Right atrium auricular region (tissue), 2 donors: ENCODE results near the gene CAMTA2. TPM values are rescaled to one million over a fixed set of nuclear protein-coding genes. Genes with fewer than 3 reads are reported as not detected.

Experiments
- DNase-seq: peaks from one replicate; pipeline ENCODE4 v3.0.0-alpha.2; 2019; ENCODE audit warnings: low spot score
- H3K27ac ChIP-seq, 2 donors: fragments of 200-600 bp; sonication (generic); 1 replicate in 1 of 2; 2 replicates in 1 of 2; pipeline ENCODE4 v1.5.1; 2016 to 2019
- H3K27me3 ChIP-seq, 2 donors: fragments of 200-600 bp; sonication (generic); one replicate each; pipeline versions ENCODE4 v1.5.1 to v1.6.0; 2017 to 2019
- H3K36me3 ChIP-seq: fragments of 200-600 bp; sonication (generic); one replicate; pipeline ENCODE4 v1.5.1; 2016
- H3K4me1 ChIP-seq, 2 donors: fragments of 200-600 bp; sonication (generic); one replicate each; pipeline versions ENCODE4 v1.5.1 to v1.6.0; 2017 to 2019
- H3K4me3 ChIP-seq, 2 donors: fragments of 200-600 bp; sonication (generic); 1 replicate in 1 of 2; 2 replicates in 1 of 2; pipeline ENCODE4 v1.5.1; 2017 to 2019; ENCODE audit warnings: mild to moderate bottlenecking in 1 of 2, moderate library complexity in 1 of 2
- H3K9me3 ChIP-seq, 2 donors: fragments of 200-600 bp; sonication (generic); one replicate each; pipeline ENCODE4 v1.5.1; 2019
- total RNA-seq, 2 donors: library from RNA; depleted of rRNA; stranded (reverse); fragments of >200 nt; gene quantifications; one replicate each; pipeline ENCODE4 v1.1.0, GENCODE V29; 2016
- TF ChIP-seq, protein P1 (sequence below), 2 donors: fragments of 200-600 bp; sonication (generic); IDR thresholded peaks; one replicate each; pipeline ENCODE4 v1.5.1; 2019; ENCODE audit warnings: antibody characterized with exemption in 2 of 2

CAMTA2 gene
- total RNA-seq, 2 donors from 2014 or later = 20.3 to 24.7 TPM

DNA sequence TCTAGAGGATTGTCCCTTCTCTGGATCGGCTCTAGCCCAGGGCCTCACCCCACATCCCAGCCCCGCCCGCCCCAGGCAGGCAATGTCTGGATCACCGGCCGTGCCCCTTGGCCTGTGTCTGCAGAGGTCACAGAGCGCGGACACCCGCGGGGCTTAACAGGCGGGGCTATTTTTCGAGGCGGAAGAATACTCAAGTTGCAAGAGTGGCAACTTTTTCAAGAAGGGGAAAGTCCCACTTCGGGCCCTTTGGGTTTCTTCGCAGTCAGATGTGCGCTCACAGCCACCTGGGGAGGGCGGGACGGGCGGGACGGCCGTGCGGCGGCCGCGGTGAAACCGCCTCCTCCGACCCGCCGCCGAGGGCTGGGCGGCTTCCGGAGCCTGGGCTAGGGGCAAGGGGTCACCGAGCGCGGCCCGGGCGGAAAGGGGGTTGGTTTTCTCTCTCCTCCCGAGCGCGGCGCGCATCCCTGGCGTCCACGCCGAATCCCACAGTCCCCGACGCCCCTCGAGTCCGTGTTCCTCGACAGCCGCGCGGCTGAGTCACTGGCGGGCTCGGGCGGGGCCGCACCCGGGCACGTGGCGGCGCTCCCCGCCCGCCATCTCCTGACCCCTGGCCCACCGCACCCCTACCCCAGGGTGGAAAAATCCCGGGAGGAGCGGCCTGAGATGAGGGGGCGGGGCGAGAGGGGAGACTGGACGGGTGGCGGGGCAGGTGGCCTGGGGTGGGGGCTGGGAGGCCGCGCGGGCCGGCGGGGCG is 38.0 kb downstream of the CAMTA2 start:
- H3K4me1 ChIP-seq = peaks cover 0 to 58% of the 10 kb centered on the region in 2 donors
- TF ChIP-seq, protein P1, sequence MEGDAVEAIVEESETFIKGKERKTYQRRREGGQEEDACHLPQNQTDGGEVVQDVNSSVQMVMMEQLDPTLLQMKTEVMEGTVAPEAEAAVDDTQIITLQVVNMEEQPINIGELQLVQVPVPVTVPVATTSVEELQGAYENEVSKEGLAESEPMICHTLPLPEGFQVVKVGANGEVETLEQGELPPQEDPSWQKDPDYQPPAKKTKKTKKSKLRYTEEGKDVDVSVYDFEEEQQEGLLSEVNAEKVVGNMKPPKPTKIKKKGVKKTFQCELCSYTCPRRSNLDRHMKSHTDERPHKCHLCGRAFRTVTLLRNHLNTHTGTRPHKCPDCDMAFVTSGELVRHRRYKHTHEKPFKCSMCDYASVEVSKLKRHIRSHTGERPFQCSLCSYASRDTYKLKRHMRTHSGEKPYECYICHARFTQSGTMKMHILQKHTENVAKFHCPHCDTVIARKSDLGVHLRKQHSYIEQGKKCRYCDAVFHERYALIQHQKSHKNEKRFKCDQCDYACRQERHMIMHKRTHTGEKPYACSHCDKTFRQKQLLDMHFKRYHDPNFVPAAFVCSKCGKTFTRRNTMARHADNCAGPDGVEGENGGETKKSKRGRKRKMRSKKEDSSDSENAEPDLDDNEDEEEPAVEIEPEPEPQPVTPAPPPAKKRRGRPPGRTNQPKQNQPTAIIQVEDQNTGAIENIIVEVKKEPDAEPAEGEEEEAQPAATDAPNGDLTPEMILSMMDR (IDR thresholded peaks at IDR 0.05) = no peak

DNA sequence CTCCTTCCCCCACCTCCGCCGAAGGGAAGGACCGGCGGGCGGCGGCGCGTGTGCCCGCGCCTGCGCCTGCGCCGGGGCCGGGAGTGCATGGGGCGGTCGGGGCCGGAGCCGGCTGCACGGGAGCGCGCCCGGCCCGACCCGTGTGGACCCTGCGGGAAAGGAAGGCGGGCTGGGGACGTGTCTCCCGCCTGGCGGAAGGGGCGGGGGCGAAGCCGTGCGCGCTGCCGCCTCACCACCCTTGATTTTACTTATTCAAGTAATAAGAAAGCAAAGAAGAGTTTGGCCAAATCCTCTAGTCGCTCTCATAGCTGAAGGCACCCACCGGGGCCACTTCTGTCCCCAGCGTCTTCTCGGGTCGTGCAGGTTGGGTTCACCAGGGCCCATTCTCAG is 38.5 kb downstream of the CAMTA2 start:
- Histone ChIP-seq H3K9me3 (no peaks in the 10 kb centered on the region), H3K36me3 (peaks cover 19% of the 10 kb centered on the region), H3K4me1 (peaks cover 0 to 64% of the 10 kb centered on the region in 2 donors), H3K27ac (peak overlapping the region; percentile 98 to 100), H3K27me3 (no peaks in the 10 kb centered on the region), H3K4me3 (peak overlapping the region; percentile 80 to 89)
- DNase-seq = peak; percentile 74
- TF ChIP-seq, protein P1 (IDR thresholded peaks at IDR 0.05) = no peak

More for the DNA sequence above, 38.0 kb downstream of the CAMTA2 start:
- H3K4me3 ChIP-seq = peak overlapping the region; percentile 80 to 89
- peak overlapping the region; percentile 98 to 100 for H3K27ac ChIP-seq
- H3K9me3 ChIP-seq = no peaks in the 10 kb centered on the region
- no peaks in the 10 kb centered on the region for H3K27me3 ChIP-seq
- peak; percentile 82 for DNase-seq
- peaks cover 15% of the 10 kb centered on the region for H3K36me3 ChIP-seq

DNA sequence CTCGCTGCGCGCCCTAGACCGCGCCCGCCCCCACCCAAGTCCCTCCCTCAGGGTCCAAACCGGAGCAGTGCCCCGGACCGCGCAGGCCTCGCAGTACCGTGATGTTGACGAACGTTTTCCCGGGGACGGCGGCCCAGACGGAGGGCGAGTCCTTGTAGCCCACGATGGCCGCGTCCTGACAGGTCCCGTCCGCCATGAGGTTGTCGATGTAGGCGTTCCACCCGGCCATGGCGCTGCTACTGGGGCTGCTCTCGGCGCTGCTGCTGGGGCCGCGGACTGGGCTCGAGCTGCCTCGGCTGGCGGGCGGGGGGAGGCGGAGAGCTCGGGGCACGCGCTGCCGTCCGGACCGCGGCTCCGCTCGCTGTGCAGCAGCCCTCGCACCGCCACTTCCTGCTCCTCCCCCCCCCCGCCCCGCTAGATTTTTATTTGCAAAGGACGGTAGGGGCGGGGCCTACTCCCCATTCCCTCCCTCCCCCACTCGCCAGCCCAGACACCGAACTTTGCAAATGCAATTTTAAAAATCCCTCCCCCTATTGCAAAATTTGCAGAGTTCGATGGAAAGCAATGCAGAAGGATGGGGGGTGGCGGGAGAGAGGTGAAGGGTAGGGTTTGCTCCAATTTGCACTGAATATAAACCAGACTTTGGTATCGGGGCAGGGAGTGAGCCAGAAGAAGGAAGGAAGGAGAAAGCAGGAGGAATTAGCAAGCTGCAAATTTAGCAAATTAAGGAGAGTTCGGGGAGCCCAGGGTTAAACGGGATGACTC is 39.1 kb downstream of the CAMTA2 start, which contains the start of gene PFN1:
PFN1 (minus strand) TSS at position 365 of the 765 bp plus-strand sequence; CDS start at position 229, 136 bp downstream.
- Histone ChIP-seq H3K4me1 (peaks cover 0 to 67% of the 10 kb centered on the region in 2 donors), H3K9me3 (no peaks in the 10 kb centered on the region), H3K36me3 (peaks cover 24% of the 10 kb centered on the region), H3K27me3 (no peaks in the 10 kb centered on the region), H3K27ac (peak within 1 kb of the TSS; percentile 98 to 100), H3K4me3 (peak within 1 kb of the TSS; percentile 80 to 89)
- TF ChIP-seq, protein P1 (IDR thresholded peaks at IDR 0.05) = no peak
- DNase-seq = peak; percentile 92

DNA sequence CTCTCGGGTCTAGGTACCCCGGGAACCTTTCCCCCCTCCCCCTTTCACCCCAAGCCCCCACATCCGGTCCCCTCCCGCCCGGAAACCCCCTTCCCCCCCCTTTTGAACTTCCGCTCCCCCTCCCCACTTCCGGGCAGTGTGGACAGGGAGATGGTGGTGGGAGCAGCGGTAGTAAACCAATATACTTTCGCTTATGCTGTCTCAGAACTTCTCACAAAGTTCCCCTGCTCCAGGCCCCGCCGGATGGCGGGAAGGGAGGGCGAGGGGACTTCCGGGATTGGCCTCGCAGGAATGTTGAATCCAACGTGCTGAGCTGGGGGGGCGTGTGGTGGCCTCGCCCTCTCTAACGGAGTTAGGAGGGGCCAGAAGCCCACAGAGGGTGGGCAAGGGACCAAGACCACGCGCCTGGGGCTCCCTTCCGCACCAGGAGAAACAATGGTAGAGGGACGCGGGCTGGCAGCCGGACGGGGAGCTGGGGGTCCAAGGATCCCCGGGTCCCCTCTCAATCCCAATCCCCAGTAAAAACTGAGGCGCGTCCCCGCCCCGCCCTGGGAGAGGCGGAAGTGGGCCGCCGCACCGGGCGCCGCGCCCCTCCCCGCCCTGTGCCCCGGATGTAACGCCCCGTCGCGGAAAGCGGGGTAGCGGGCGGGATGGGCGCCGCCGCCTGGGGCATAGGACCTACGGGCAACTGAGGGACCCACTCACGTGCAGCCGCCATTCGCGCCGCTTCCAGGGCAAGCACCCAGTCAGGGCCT is 39.9 kb downstream of the CAMTA2 start:
- Histone ChIP-seq H3K27me3 (no peaks in the 10 kb centered on the region), H3K27ac (peak overlapping the region; percentile 98 to 100), H3K4me3 (peak overlapping the region; percentile 80 to 89), H3K4me1 (peaks cover 0 to 60% of the 10 kb centered on the region in 2 donors), H3K9me3 (no peaks in the 10 kb centered on the region), H3K36me3 (peaks cover 32% of the 10 kb centered on the region)
- no peak for DNase-seq
- TF ChIP-seq, protein P1 (IDR thresholded peaks at IDR 0.05) = no peak

DNA sequence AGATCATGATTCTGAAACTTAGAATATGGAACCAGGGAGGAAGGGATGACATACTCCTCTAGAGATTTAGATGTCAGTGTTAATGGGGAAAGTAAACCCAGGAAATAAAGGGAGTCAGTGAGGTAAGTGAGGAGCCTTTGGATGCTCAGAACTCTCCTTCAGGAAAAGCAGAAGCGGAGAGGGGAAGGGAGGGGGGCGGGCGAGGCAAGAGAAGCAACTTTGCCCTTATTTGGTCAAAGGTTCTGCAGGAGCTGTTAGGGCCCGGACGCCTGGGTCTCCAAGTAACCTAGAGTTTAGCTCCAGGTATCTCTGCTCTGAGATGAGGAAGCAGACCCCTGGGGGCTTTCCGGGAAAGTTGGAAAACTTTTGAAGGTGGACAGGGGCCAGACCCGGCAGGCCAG is 40.5 kb downstream of the CAMTA2 start:
- TF ChIP-seq, protein P1 (IDR thresholded peaks at IDR 0.05) = no peak
- peaks cover 37% of the 10 kb centered on the region for H3K36me3 ChIP-seq
- H3K9me3 ChIP-seq = no peaks in the 10 kb centered on the region
- H3K4me3 ChIP-seq = peak overlapping the region; percentile 80 to 89
- peaks cover 0 to 60% of the 10 kb centered on the region in 2 donors for H3K4me1 ChIP-seq
- no peak for DNase-seq
- H3K27me3 ChIP-seq = no peaks in the 10 kb centered on the region
- peak overlapping the region; percentile 98 to 100 for H3K27ac ChIP-seq
